Parathyroid adenoma (tissue), 2 donors: ENCODE measurements around the gene KIRREL3.

Source experiments
- H2AFZ ChIP-seq: fragments of 300-600 bp; sonication (generic); one replicate; pipeline ENCODE4 v1.7.0; 2017; ENCODE audit warnings: antibody characterized with exemption, mild to moderate bottlenecking
- H3K27ac ChIP-seq: fragments of 300-600 bp; sonication (generic); one replicate; pipeline ENCODE4 v1.7.0; 2017
- H3K27me3 ChIP-seq: fragments of 300-600 bp; sonication (generic); one replicate; pipeline ENCODE4 v1.7.0; 2017; ENCODE audit warnings: low read length; ENCODE audit not compliant: control insufficient read depth, insufficient read depth
- H3K36me3 ChIP-seq: fragments of 300-600 bp; sonication (generic); one replicate; pipeline ENCODE4 v1.7.0; 2017; ENCODE audit warnings: low read length; ENCODE audit not compliant: control insufficient read depth, insufficient read depth
- H3K4me1 ChIP-seq: fragments of 300-600 bp; sonication (generic); one replicate; pipeline ENCODE4 v1.7.0; 2017; ENCODE audit warnings: control low read depth
- H3K4me2 ChIP-seq: fragments of 300-600 bp; sonication (generic); one replicate; pipeline ENCODE4 v1.7.0; 2017; ENCODE audit warnings: low read length
- H3K4me3 ChIP-seq: fragments of 300-600 bp; sonication (generic); one replicate; pipeline ENCODE4 v1.7.0; 2017; ENCODE audit warnings: low read depth, low read length
- H3K79me2 ChIP-seq: fragments of 300-600 bp; sonication (generic); one replicate; pipeline ENCODE4 v1.7.0; 2017; ENCODE audit warnings: control low read depth
- H3K9ac ChIP-seq: fragments of 300-600 bp; sonication (generic); one replicate; pipeline ENCODE4 v1.7.0; 2017; ENCODE audit warnings: mild to moderate bottlenecking
- H3K9me3 ChIP-seq: fragments of 300-600 bp; sonication (generic); one replicate; pipeline ENCODE4 v1.7.0; 2017; ENCODE audit warnings: low read length; ENCODE audit not compliant: control insufficient read depth
- TF ChIP-seq, protein P1 (sequence below): fragments of 300-600 bp; sonication (generic); IDR thresholded peaks from one replicate; pipeline ENCODE4 v1.7.0; 2017; ENCODE audit warnings: antibody characterized with exemption, mild to moderate bottlenecking
- donor health status: primary hyperparathyroidism.

The KIRREL3 gene

DNA sequence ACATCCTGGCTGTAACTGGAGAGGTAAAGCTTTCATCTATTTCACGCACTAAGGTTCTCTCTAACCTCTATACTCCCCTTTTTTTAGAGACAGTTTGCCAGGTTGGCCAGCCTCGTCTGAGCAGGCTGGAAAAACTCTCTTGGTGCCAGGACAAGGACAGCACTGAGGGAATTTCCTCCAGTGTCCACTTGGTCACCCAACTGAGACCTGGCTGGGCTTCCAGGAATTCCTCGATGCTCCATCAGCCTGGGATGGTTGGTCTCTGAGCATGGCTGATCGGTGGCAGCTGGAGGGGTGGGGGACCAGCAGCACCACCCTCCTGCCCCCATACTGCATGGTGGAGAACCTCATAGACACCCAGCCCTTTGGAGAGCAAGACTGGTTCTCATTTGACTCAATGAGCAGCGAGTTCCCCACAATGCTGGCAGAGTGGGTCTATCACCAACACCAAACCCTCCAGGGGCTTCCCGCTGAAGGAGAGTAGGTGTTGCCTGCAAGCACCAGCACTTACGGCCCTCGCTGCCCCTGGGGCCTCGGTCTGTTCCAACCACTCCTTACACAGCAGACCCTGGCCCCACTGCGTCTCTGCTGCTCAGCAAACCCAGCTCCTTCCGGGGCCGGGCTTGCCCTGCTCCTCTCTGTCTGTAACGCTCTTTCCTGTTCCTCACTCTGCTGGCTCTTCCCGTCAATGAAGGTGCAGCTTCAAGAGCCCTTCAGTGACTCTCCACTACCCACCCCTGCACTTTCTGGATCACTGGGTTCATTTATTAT is 522.9 kb downstream of the KIRREL3 start:
- Histone ChIP-seq H3K4me2 (no peak overlapping the region), H3K79me2 (no peaks in the 10 kb centered on the region), H2AFZ (no peak overlapping the region), H3K27me3 (no peaks in the 10 kb centered on the region), H3K9ac (no peak overlapping the region), H3K9me3 (no peaks in the 10 kb centered on the region), H3K36me3 (no peaks in the 10 kb centered on the region), H3K4me3 (no peak overlapping the region), H3K27ac (no peak overlapping the region), H3K4me1 (no peaks in the 10 kb centered on the region)
- TF ChIP-seq, protein P1, sequence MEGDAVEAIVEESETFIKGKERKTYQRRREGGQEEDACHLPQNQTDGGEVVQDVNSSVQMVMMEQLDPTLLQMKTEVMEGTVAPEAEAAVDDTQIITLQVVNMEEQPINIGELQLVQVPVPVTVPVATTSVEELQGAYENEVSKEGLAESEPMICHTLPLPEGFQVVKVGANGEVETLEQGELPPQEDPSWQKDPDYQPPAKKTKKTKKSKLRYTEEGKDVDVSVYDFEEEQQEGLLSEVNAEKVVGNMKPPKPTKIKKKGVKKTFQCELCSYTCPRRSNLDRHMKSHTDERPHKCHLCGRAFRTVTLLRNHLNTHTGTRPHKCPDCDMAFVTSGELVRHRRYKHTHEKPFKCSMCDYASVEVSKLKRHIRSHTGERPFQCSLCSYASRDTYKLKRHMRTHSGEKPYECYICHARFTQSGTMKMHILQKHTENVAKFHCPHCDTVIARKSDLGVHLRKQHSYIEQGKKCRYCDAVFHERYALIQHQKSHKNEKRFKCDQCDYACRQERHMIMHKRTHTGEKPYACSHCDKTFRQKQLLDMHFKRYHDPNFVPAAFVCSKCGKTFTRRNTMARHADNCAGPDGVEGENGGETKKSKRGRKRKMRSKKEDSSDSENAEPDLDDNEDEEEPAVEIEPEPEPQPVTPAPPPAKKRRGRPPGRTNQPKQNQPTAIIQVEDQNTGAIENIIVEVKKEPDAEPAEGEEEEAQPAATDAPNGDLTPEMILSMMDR: no peak

DNA sequence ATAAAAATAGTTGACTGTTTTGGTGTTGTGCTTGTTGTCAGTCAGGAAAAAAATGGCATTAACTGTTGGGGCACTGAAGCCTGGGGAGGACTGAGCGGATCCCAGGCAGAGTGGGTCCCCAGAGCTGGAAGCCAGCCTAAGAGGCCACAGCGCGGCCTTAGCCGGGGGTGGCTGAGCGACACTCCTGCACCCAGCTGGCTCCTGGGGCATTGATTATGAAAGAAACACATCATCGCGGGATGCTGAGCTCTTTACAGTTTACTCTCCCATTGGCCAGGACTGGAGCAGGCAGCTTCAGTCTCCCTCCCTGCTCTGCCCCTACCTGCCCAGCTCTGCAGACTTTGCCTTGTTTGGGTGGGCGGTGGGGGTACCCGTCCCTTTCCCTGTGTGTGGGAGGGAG is 523.6 kb downstream of the KIRREL3 start:
- Histone ChIP-seq H3K9ac (no peak overlapping the region), H3K4me1 (no peaks in the 10 kb centered on the region), H3K4me2 (no peak overlapping the region), H3K4me3 (no peak overlapping the region), H3K9me3 (no peaks in the 10 kb centered on the region), H3K27me3 (no peaks in the 10 kb centered on the region), H3K36me3 (no peaks in the 10 kb centered on the region), H3K27ac (no peak overlapping the region), H3K79me2 (no peaks in the 10 kb centered on the region), H2AFZ (no peak overlapping the region)
- TF ChIP-seq, protein P1: no peak

DNA sequence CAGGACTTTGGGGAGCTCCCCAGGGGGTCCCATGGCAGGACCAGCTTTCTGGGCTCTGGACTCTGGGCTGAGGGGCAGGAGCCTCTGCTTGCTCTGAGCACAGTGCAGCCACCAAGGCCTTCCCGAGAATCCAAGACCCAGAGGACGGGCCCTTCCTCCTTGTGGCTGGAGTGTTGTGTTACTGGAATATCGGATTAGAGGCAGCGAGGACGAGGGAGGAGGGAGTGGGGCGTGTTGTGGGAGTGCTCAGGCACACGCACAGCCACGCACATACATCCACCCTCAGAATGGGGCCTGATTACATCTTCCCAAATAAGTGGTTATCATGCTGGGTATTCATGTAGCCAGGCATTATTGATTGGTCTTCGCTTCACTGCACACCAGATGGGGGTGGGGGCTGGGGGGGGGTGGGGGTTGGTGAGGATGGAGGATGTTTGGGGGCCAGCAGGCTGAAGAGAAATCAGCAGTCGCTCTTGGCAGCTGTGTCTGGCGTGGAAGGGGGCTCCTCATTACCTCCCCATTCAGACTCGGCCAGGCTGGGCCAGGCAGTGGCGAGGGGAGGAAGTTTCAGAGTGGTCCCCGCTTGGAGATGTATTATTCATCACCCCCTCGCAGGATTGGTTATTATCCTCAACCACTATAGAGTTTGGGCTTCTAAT is 524.2 kb downstream of the KIRREL3 start:
- no peaks in the 10 kb centered on the region for H3K79me2 ChIP-seq
- H3K4me3 ChIP-seq: no peak overlapping the region
- no peaks in the 10 kb centered on the region for H3K27me3 ChIP-seq
- no peak overlapping the region for H3K27ac ChIP-seq
- no peak overlapping the region for H3K4me2 ChIP-seq
- H3K9me3 ChIP-seq: no peaks in the 10 kb centered on the region
- no peaks in the 10 kb centered on the region for H3K36me3 ChIP-seq
- TF ChIP-seq, protein P1: no peak
- no peak overlapping the region for H2AFZ ChIP-seq
- no peak overlapping the region for H3K9ac ChIP-seq
- H3K4me1 ChIP-seq: no peaks in the 10 kb centered on the region

DNA sequence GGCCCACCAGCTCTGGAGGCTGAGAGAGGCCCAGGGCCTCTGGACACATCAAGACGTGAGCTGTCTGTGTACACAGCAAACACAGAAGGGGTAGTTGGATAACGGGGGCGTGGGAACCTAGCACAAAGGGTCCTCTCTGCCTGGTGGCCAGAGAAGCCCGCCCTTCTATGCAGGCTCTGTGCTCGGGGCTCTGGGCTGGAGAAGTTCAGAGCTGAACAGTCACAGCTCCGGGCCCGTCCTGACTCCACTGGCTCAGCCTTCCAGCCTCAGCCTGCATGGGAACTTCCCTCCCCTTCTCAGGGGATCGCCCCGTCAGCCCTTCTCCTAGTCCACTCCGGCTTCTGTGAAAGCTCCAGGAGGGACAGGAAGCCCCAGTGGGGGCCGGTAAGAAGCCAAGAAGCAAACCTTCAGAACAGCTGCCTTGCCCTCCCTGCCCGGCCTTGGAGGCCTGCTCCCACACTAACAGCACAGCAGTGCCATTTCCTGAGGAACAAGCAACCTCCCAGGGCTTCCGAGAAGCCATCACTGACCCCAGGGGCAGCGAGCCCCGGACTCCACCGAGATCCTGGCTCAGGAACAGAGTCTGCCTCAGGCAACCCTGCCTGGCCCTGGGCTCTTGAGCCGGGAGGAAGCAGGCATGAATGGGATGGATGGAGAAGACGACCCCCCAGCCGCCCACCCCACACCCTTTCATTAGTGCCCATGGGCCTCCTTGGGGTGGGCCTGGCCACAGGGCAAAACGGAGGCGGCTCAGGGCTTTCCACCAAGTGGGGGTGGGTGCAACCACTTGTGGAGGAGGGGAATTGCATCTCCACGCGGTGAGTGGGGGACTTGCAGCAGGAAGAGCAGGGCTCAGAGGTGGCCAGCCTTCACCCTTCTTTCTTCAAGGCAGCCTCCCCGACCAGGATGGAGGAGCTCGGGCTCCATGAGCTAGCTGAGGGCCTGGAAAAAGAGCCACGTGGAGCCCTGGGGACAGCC is 525.3 kb downstream of the KIRREL3 start:
- Histone ChIP-seq H3K27ac (no peak overlapping the region), H2AFZ (no peak overlapping the region), H3K4me1 (no peaks in the 10 kb centered on the region), H3K4me2 (no peak overlapping the region), H3K9me3 (no peaks in the 10 kb centered on the region), H3K4me3 (no peak overlapping the region), H3K9ac (no peak overlapping the region), H3K27me3 (no peaks in the 10 kb centered on the region), H3K36me3 (no peaks in the 10 kb centered on the region), H3K79me2 (no peaks in the 10 kb centered on the region)
- TF ChIP-seq, protein P1: no peak
